ENCODE measurements around the gene MYO10. TPM values are rescaled to one million over a fixed set of nuclear protein-coding genes. Genes with fewer than 3 reads are reported as not detected.

MYO10 gene
- total and polyA plus RNA-seq, 2 donors (not counting 3 experiments of a cell fraction or from before 2014, with no cell fraction given), result 36.0 to 148 TPM

DNA sequence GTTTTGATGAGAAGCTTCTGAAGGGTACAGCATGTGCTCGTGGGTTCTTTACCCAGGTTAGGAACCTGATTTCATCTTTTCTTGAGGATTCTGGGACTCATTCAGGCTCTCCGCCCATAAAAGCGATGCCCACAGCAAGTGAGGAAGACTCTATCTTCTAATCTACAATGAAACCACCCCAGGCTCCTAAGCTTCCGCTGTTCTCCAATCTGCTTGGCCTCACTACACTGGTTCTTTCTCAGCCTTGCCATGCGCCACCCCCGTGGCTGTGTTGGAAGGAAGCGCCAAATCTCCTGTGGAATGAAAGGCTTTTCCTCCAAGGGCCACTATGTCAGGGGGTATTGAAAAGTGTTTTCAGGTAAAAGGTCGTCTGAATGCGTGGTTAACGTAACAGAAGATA lies 135.6 kb downstream of the MYO10 start:
- intact Hi-C loops (cut with micrococcal nuclease), result no loop called here
- ChIA-PET CTCF (interaction anchor here (1.1 to 2.8 kb wide), 3 partner anchors 9 to 390 kb away, joined by 3 to 16 read pairs (median 4); no protein-coding TSS in a partner anchor), POLR2A (no interaction called here)
- H3K9me1 ChIP-seq (replicated peaks; ENCODE audit: control insufficient read depth, extremely low read depth, insufficient read depth, low read length), result no peaks in the 10 kb centered on the region
- H2AFZ ChIP-seq (ENCODE audit: low read depth, low read length), result no peak overlapping the region
- H3K79me2 ChIP-seq (ENCODE audit: control insufficient read depth, insufficient read depth, low read length), result peaks cover 94% of the 10 kb centered on the region
- FAIRE-seq (no peak), DNase-seq (ENCODE audit: low read depth, low spot score) (no peak)
- H3K4me3 ChIP-seq (replicated peaks in 1 of 3; ENCODE audit: insufficient read depth in 1 of 3, low read depth in 1 of 3, low read length in 3 of 3), result no peak overlapping the region
- dilution Hi-C loops (cut with MboI; ENCODE audit: extremely low pct_ligation_motif_present, low sequenced_read_pairs), result no loop called here
- no peak for TF ChIP-seq FOS (IDR thresholded peaks at IDR 0.05; ENCODE audit: borderline replicate concordance, insufficient read depth, low read length)
- no peak for TF ChIP-seq JUN (IDR thresholded peaks at IDR 0.05; ENCODE audit: borderline replicate concordance, insufficient read depth, insufficient read length, low read depth)
- TF ChIP-seq, protein P1, sequence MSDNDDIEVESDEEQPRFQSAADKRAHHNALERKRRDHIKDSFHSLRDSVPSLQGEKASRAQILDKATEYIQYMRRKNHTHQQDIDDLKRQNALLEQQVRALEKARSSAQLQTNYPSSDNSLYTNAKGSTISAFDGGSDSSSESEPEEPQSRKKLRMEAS (IDR thresholded peaks at IDR 0.05; ENCODE audit: insufficient read depth, insufficient read length), result no peak
- TF ChIP-seq MYC (IDR thresholded peaks at IDR 0.05; ENCODE audit: low read depth, low read length), result no peak
- no peak for TF ChIP-seq POLR2AphosphoS5 (IDR thresholded peaks at IDR 0.05; ENCODE audit: insufficient read depth, low read depth, low read length)
- no peak for TF ChIP-seq GATA2 (IDR thresholded peaks at IDR 0.05; ENCODE audit: insufficient read depth, insufficient read length, low read depth, low read length)
- TF ChIP-seq POLR2A (IDR thresholded peaks at IDR 0.05; ENCODE audit: low read depth, low read length), result no peak
- TF ChIP-seq CTCF (IDR thresholded peaks at IDR 0.05; ENCODE audit: extremely low read depth in 1 of 2, insufficient read depth in 1 of 2, low read depth in 1 of 2, low read length in 2 of 2), result no peak
- TF ChIP-seq EZH2 (IDR thresholded peaks at IDR 0.05; ENCODE audit: borderline replicate concordance, low read depth, low read length, severe bottlenecking), result no peak
- no peaks in the 10 kb centered on the region for H3K9me3 ChIP-seq (replicated peaks; ENCODE audit: control insufficient read depth, insufficient read depth, low read length)
- H3K27ac ChIP-seq (ENCODE audit: insufficient read depth, low read depth, low read length), result no peak overlapping the region
- BruUV-seq (replicated peaks), result no TSS peak
- H3K36me3 ChIP-seq (ENCODE audit: control insufficient read depth in 2 of 2, extremely low read depth in 1 of 2, insufficient read depth in 2 of 2, low read length in 2 of 2), result no peaks in the 10 kb centered on the region
- H4K20me1 ChIP-seq (replicated peaks; ENCODE audit: control insufficient read depth, extremely low read depth, insufficient read depth, low read length), result peaks cover 6% of the 10 kb centered on the region
- no peak overlapping the region for H3K4me2 ChIP-seq (ENCODE audit: insufficient read depth, low read length)
- H3K4me1 ChIP-seq (ENCODE audit: control insufficient read depth, extremely low read depth, insufficient read depth, low read length), result peaks cover 3% of the 10 kb centered on the region
- no peak overlapping the region for H3K9ac ChIP-seq (replicated peaks; ENCODE audit: extremely low read depth, insufficient read depth, low read length)
- H3K27me3 ChIP-seq (ENCODE audit: control insufficient read depth in 2 of 2, insufficient read depth in 2 of 2, low read length in 2 of 2), result no peaks in the 10 kb centered on the region
